Measurements from ENCODE around the gene IQGAP1.

IQGAP1 gene

DNA sequence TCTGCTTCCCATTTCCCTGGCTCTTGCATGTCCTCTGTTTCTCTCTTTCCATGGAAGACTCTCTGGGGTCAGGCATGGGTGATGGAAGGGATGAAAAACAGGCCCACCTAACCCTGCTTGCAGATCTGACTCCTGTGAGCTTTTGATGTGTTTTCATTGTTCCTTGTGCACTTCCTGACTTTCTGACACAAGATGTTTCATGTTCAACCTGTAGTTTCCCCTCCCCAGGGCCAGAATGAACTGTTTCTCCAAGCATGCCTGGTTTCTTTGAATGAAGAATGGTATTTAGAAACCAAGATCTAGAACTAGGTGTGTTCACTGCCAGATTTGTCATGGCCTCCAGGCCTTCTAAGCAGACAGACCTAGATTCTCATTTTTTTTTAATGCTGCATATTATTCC lies 105.6 kb downstream of the IQGAP1 start:
- no peaks in the 10 kb centered on the region for H3K4me1 ChIP-seq (ENCODE audit: control insufficient read depth, low read depth, low read length)
- no peak overlapping the region for H3K27ac ChIP-seq (ENCODE audit: low read depth, low read length)
- H3K4me3 ChIP-seq (ENCODE audit: low read length), result no peak overlapping the region
- no peak overlapping the region for H3K18ac ChIP-seq (ENCODE audit: low read length)
- no peak overlapping the region for H4K8ac ChIP-seq (ENCODE audit: low read depth, low read length)
- H3K4me2 ChIP-seq (ENCODE audit: low read length), result no peak overlapping the region
- H3K56ac ChIP-seq (ENCODE audit: low read length), result no peak overlapping the region
- H2BK15ac ChIP-seq (replicated peaks; ENCODE audit: low read depth), result no peak overlapping the region
- no peak overlapping the region for H4K5ac ChIP-seq (ENCODE audit: low read length)
- no peak overlapping the region for H3K9ac ChIP-seq (ENCODE audit: low read length)
- no peak for DNase-seq
- H3K4ac ChIP-seq (ENCODE audit: low read depth, low read length), result no peak overlapping the region
- H2BK5ac ChIP-seq (ENCODE audit: low read length), result no peak overlapping the region
- no peak overlapping the region for H2BK120ac ChIP-seq (ENCODE audit: low read depth, low read length)
- no peak overlapping the region for H2AK5ac ChIP-seq (ENCODE audit: low read length)
- no peak overlapping the region for H3K23ac ChIP-seq (ENCODE audit: low read length)
- no peaks in the 10 kb centered on the region for H3K79me1 ChIP-seq (ENCODE audit: low read length)
- H3K79me2 ChIP-seq (ENCODE audit: control insufficient read depth, insufficient read depth, low read length), result no peaks in the 10 kb centered on the region
- H3K27me3 ChIP-seq (ENCODE audit: insufficient read depth, low read length, poor library complexity), result no peaks in the 10 kb centered on the region
- peaks cover 18% of the 10 kb centered on the region for H3K36me3 ChIP-seq (ENCODE audit: control insufficient read depth, insufficient read depth, low read length)

DNA sequence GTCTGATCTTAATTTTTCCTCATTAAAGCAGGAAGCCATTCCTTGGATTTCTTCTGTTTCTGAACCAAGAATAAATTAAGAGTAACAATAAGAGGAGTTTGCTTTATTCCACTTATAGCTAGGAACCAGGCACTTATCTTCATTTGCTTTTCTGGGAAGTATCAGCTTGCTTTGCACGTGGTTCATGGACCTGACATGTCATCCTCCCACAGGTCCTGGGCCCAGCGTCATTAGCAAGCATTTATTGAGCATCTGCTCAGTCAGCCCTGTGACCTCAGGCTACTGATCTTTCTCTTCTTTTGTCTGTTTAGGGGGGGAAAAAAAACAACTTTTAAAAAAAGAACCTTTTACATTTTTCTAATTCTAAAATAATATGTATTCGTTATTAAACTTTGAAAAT lies 107.0 kb downstream of the IQGAP1 start:
- Histone ChIP-seq H3K4ac (ENCODE audit: low read depth, low read length) (no peak overlapping the region), H2BK5ac (ENCODE audit: low read length) (no peak overlapping the region)

DNA sequence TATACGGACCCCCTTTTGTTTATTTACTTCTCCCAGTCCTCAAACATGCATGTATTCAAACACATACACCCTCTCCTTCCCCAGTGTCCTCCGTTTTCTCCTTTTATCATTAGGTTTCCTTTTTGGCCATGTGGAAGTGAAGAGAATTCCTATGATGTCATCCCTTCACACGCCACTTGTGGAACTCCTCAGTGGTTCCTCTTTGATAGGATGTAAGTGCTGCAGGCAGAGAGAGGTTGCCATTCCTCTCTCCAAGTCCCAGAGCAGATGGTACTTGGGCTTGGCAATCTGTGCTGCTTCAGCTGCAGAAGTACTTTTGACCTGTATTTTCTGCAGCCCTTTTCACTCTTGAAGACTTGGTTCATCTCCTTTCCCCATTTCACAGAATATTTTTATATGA lies 108.7 kb downstream of the IQGAP1 start:
- no peaks in the 10 kb centered on the region for H3K4me1 ChIP-seq (ENCODE audit: control insufficient read depth, low read depth, low read length)
- H3K79me1 ChIP-seq (ENCODE audit: low read length), result no peaks in the 10 kb centered on the region
- no peak overlapping the region for H2BK120ac ChIP-seq (ENCODE audit: low read depth, low read length)
- H4K8ac ChIP-seq (ENCODE audit: low read depth, low read length), result no peak overlapping the region
- no peak overlapping the region for H2BK15ac ChIP-seq (replicated peaks; ENCODE audit: low read depth)
- no CpG with 5 or more reads among the region's 3 CpGs for WGBS (ENCODE audit: extremely low coverage, insufficient coverage, low lambda C conversion rate)
- no peak overlapping the region for H3K27ac ChIP-seq (ENCODE audit: low read depth, low read length)
- no peak overlapping the region for H3K56ac ChIP-seq (ENCODE audit: low read length)
- H3K27me3 ChIP-seq (ENCODE audit: insufficient read depth, low read length, poor library complexity), result no peaks in the 10 kb centered on the region
- DNase-seq, result no peak
- no peak overlapping the region for H3K4ac ChIP-seq (ENCODE audit: low read depth, low read length)
- H3K18ac ChIP-seq (ENCODE audit: low read length), result no peak overlapping the region
- H4K5ac ChIP-seq (ENCODE audit: low read length), result no peak overlapping the region
- no peak overlapping the region for H2AK5ac ChIP-seq (ENCODE audit: low read length)
- no peak overlapping the region for H3K4me2 ChIP-seq (ENCODE audit: low read length)
- H3K23ac ChIP-seq (ENCODE audit: low read length), result no peak overlapping the region
- no peaks in the 10 kb centered on the region for H3K79me2 ChIP-seq (ENCODE audit: control insufficient read depth, insufficient read depth, low read length)
- no peak overlapping the region for H2BK5ac ChIP-seq (ENCODE audit: low read length)
- H3K36me3 ChIP-seq (ENCODE audit: control insufficient read depth, insufficient read depth, low read length), result peaks cover 15% of the 10 kb centered on the region
- H3K9ac ChIP-seq (ENCODE audit: low read length), result no peak overlapping the region
- no peak overlapping the region for H3K4me3 ChIP-seq (ENCODE audit: low read length)

More for the DNA sequence above, 107.0 kb downstream of the IQGAP1 start:
- Histone ChIP-seq H4K5ac (ENCODE audit: low read length) (no peak overlapping the region), H3K18ac (ENCODE audit: low read length) (no peak overlapping the region), H3K27ac (ENCODE audit: low read depth, low read length) (no peak overlapping the region), H2BK120ac (ENCODE audit: low read depth, low read length) (no peak overlapping the region), H3K79me1 (ENCODE audit: low read length) (no peaks in the 10 kb centered on the region), H3K79me2 (ENCODE audit: control insufficient read depth, insufficient read depth, low read length) (no peaks in the 10 kb centered on the region), H3K27me3 (ENCODE audit: insufficient read depth, low read length, poor library complexity) (no peaks in the 10 kb centered on the region), H3K56ac (ENCODE audit: low read length) (no peak overlapping the region), H3K36me3 (ENCODE audit: control insufficient read depth, insufficient read depth, low read length) (peaks cover 17% of the 10 kb centered on the region), H3K23ac (ENCODE audit: low read length) (no peak overlapping the region), H2BK15ac (replicated peaks; ENCODE audit: low read depth) (no peak overlapping the region), H3K4me3 (ENCODE audit: low read length) (no peak overlapping the region), H3K9ac (ENCODE audit: low read length) (no peak overlapping the region), H3K4me1 (ENCODE audit: control insufficient read depth, low read depth, low read length) (no peaks in the 10 kb centered on the region), H3K4me2 (ENCODE audit: low read length) (no peak overlapping the region), H2AK5ac (ENCODE audit: low read length) (no peak overlapping the region), H4K8ac (ENCODE audit: low read depth, low read length) (no peak overlapping the region)
- DNase-seq, result no peak
- WGBS (ENCODE audit: extremely low coverage, insufficient coverage, low lambda C conversion rate), result no CpG with 5 or more reads among the region's 3 CpGs

DNA sequence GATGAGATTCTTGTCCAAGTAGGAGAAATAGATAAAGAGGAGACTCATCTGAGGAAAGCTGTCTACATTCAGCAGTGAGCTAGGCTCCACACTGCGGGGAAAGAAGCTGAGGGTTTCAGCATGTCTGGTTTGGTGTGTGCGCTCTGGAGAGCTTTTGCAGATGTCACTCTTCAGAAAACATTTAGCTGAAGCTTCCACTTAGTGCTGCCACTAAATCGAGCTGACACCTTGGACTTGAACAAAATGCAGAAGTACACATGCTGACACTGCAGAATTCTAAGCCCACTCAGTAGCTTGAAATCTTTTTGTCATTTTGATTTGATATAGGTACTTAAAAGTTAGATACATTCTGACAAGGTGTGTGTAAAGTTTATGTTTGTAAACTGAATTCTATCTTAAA lies 109.3 kb downstream of the IQGAP1 start:
- Histone ChIP-seq H3K4me2 (ENCODE audit: low read length) (no peak overlapping the region), H3K79me1 (ENCODE audit: low read length) (no peaks in the 10 kb centered on the region), H2AK5ac (ENCODE audit: low read length) (no peak overlapping the region), H3K9ac (ENCODE audit: low read length) (no peak overlapping the region), H3K4ac (ENCODE audit: low read depth, low read length) (no peak overlapping the region), H3K56ac (ENCODE audit: low read length) (no peak overlapping the region), H3K27ac (ENCODE audit: low read depth, low read length) (no peak overlapping the region), H3K4me3 (ENCODE audit: low read length) (no peak overlapping the region), H2BK5ac (ENCODE audit: low read length) (no peak overlapping the region), H3K18ac (ENCODE audit: low read length) (no peak overlapping the region), H3K36me3 (ENCODE audit: control insufficient read depth, insufficient read depth, low read length) (peaks cover 15% of the 10 kb centered on the region), H3K4me1 (ENCODE audit: control insufficient read depth, low read depth, low read length) (no peaks in the 10 kb centered on the region), H4K5ac (ENCODE audit: low read length) (no peak overlapping the region), H3K79me2 (ENCODE audit: control insufficient read depth, insufficient read depth, low read length) (no peaks in the 10 kb centered on the region), H3K27me3 (ENCODE audit: insufficient read depth, low read length, poor library complexity) (no peaks in the 10 kb centered on the region), H2BK15ac (replicated peaks; ENCODE audit: low read depth) (no peak overlapping the region), H2BK120ac (ENCODE audit: low read depth, low read length) (no peak overlapping the region), H4K8ac (ENCODE audit: low read depth, low read length) (no peak overlapping the region), H3K23ac (ENCODE audit: low read length) (no peak overlapping the region)
- DNase-seq, result no peak
- no CpG with 5 or more reads among the region's 3 CpGs for WGBS (ENCODE audit: extremely low coverage, insufficient coverage, low lambda C conversion rate)

DNA sequence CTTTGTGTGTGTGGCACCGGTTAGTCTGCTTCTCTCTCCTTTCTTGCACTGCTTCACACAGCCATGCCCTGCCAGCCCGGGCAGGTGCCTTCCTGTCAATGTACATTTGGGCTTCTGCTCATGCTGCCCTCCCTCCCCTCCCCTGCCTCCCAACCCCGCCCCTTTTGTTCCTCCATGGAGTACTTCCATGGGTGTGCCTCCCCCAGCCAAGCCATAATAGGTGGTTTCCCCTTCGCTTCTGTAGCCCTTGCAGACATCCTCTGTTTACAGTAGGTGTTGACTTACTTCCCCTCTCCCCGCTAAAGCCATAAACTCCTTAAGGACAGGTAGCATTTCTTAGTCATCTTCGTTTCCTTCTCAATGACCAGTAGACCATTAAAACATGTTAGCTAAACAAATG lies 109.9 kb downstream of the IQGAP1 start:
- Histone ChIP-seq H2AK5ac (ENCODE audit: low read length) (no peak overlapping the region), H3K4me2 (ENCODE audit: low read length) (no peak overlapping the region), H2BK120ac (ENCODE audit: low read depth, low read length) (no peak overlapping the region), H3K27me3 (ENCODE audit: insufficient read depth, low read length, poor library complexity) (no peaks in the 10 kb centered on the region), H3K79me1 (ENCODE audit: low read length) (no peaks in the 10 kb centered on the region), H3K18ac (ENCODE audit: low read length) (no peak overlapping the region), H2BK15ac (replicated peaks; ENCODE audit: low read depth) (no peak overlapping the region), H3K79me2 (ENCODE audit: control insufficient read depth, insufficient read depth, low read length) (no peaks in the 10 kb centered on the region), H2BK5ac (ENCODE audit: low read length) (no peak overlapping the region), H3K36me3 (ENCODE audit: control insufficient read depth, insufficient read depth, low read length) (peaks cover 15% of the 10 kb centered on the region), H3K4me3 (ENCODE audit: low read length) (no peak overlapping the region), H3K4me1 (ENCODE audit: control insufficient read depth, low read depth, low read length) (no peaks in the 10 kb centered on the region), H3K23ac (ENCODE audit: low read length) (no peak overlapping the region), H3K56ac (ENCODE audit: low read length) (no peak overlapping the region), H3K27ac (ENCODE audit: low read depth, low read length) (no peak overlapping the region), H3K4ac (ENCODE audit: low read depth, low read length) (no peak overlapping the region), H4K5ac (ENCODE audit: low read length) (no peak overlapping the region), H4K8ac (ENCODE audit: low read depth, low read length) (no peak overlapping the region), H3K9ac (ENCODE audit: low read length) (no peak overlapping the region)
- no peak for DNase-seq
- WGBS (ENCODE audit: extremely low coverage, insufficient coverage, low lambda C conversion rate), result no CpG with 5 or more reads among the region's 6 CpGs

DNA sequence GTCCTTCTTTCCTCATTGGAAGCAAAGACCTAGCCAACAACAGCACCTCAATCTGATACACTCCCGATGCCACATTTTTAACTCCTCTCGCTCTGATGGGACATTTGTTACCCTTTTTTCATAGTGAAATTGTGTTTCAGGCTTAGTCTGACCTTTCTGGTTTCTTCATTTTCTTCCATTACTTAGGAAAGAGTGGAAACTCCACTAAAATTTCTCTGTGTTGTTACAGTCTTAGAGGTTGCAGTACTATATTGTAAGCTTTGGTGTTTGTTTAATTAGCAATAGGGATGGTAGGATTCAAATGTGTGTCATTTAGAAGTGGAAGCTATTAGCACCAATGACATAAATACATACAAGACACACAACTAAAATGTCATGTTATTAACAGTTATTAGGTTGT lies 112.1 kb downstream of the IQGAP1 start:
- H3K56ac ChIP-seq (ENCODE audit: low read length), result no peak overlapping the region
- no peak for DNase-seq
- no CpG with 5 or more reads among the region's 2 CpGs for WGBS (ENCODE audit: extremely low coverage, insufficient coverage, low lambda C conversion rate)

More for the DNA sequence above, 112.1 kb downstream of the IQGAP1 start:
- Histone ChIP-seq H2BK120ac (ENCODE audit: low read depth, low read length) (no peak overlapping the region), H3K4me3 (ENCODE audit: low read length) (no peak overlapping the region), H3K4me2 (ENCODE audit: low read length) (no peak overlapping the region), H3K27ac (ENCODE audit: low read depth, low read length) (no peak overlapping the region), H3K79me1 (ENCODE audit: low read length) (no peaks in the 10 kb centered on the region), H3K9ac (ENCODE audit: low read length) (no peak overlapping the region), H3K79me2 (ENCODE audit: control insufficient read depth, insufficient read depth, low read length) (no peaks in the 10 kb centered on the region), H3K18ac (ENCODE audit: low read length) (no peak overlapping the region), H4K5ac (ENCODE audit: low read length) (no peak overlapping the region), H3K27me3 (ENCODE audit: insufficient read depth, low read length, poor library complexity) (no peaks in the 10 kb centered on the region), H2AK5ac (ENCODE audit: low read length) (no peak overlapping the region), H3K23ac (ENCODE audit: low read length) (no peak overlapping the region), H3K4ac (ENCODE audit: low read depth, low read length) (no peak overlapping the region), H3K4me1 (ENCODE audit: control insufficient read depth, low read depth, low read length) (no peaks in the 10 kb centered on the region), H2BK5ac (ENCODE audit: low read length) (no peak overlapping the region), H2BK15ac (replicated peaks; ENCODE audit: low read depth) (no peak overlapping the region), H3K36me3 (ENCODE audit: control insufficient read depth, insufficient read depth, low read length) (peaks cover 8% of the 10 kb centered on the region), H4K8ac (ENCODE audit: low read depth, low read length) (no peak overlapping the region)
